HEK293T (cell line): ENCODE measurements around the gene KNL1.

Source experiments
- ARNT ChIP-seq: fragments of 450-650 bp; IDR thresholded peaks from 2 replicates; pipeline ENCODE4 v1.6.1; 2017; ENCODE audit warnings: mild to moderate bottlenecking
- BHLHE40 ChIP-seq: fragments of 450-650 bp; IDR thresholded peaks from 2 replicates; pipeline ENCODE4 v1.6.1; 2016; ENCODE audit warnings: mild to moderate bottlenecking, moderate library complexity, borderline replicate concordance
- CTBP1 ChIP-seq: fragments of 450-650 bp; IDR thresholded peaks from 2 replicates; pipeline ENCODE4 v1.6.1; 2016; ENCODE audit warnings: borderline replicate concordance
- ELF4 ChIP-seq: fragments of 450-650 bp; IDR thresholded peaks from 2 replicates; pipeline ENCODE4 v1.6.1; 2017; ENCODE audit warnings: antibody characterized with exemption
- FOXA1 ChIP-seq: fragments of 450-650 bp; IDR thresholded peaks from 2 replicates; pipeline ENCODE4 v1.6.1; 2016; ENCODE audit warnings: mild to moderate bottlenecking
- FOXK2 ChIP-seq: fragments of 450-650 bp; IDR thresholded peaks from 2 replicates; pipeline ENCODE4 v1.6.1; 2016; ENCODE audit warnings: mild to moderate bottlenecking
- FOXM1 ChIP-seq: fragments of 450-650 bp; IDR thresholded peaks from 2 replicates; pipeline ENCODE4 v1.6.1; 2017; ENCODE audit warnings: mild to moderate bottlenecking, borderline replicate concordance
- HDGF ChIP-seq: fragments of 450-650 bp; IDR thresholded peaks from 2 replicates; pipeline ENCODE4 v1.6.1; 2017; ENCODE audit warnings: antibody characterized with exemption, borderline replicate concordance
- LEF1 ChIP-seq: fragments of 450-650 bp; IDR thresholded peaks from 2 replicates; pipeline ENCODE4 v1.6.1; 2017; ENCODE audit warnings: mild to moderate bottlenecking, borderline replicate concordance
- NFRKB ChIP-seq: fragments of 450-650 bp; IDR thresholded peaks from 2 replicates; pipeline ENCODE4 v1.6.1; 2016; ENCODE audit warnings: mild to moderate bottlenecking, moderate library complexity
- SP1 ChIP-seq: fragments of 450-650 bp; IDR thresholded peaks from 2 replicates; pipeline ENCODE4 v1.6.1; 2017
- SUZ12 ChIP-seq: fragments of 450-650 bp; IDR thresholded peaks from 2 replicates; pipeline ENCODE4 v1.6.1; 2016; ENCODE audit warnings: mild to moderate bottlenecking
- TARDBP ChIP-seq: fragments of 450-650 bp; IDR thresholded peaks from 2 replicates; pipeline ENCODE4 v1.6.1; 2016
- ZNF384 ChIP-seq: fragments of 450-650 bp; IDR thresholded peaks from 2 replicates; pipeline ENCODE4 v1.6.1; 2016

- TF ChIP-seq ARNT = no peak
- no peak for TF ChIP-seq FOXM1
- TF ChIP-seq ELF4 = no peak
- TF ChIP-seq TARDBP = no peak
- TF ChIP-seq FOXK2 = no peak
- TF ChIP-seq CTBP1 = no peak
- TF ChIP-seq BHLHE40 = no peak
- no peak for TF ChIP-seq LEF1
- TF ChIP-seq FOXA1 = no peak
- TF ChIP-seq NFRKB = no peak
- no peak for TF ChIP-seq HDGF
- no peak for TF ChIP-seq SP1
- TF ChIP-seq SUZ12 = no peak
- no peak for TF ChIP-seq ZNF384
These were observed 91.3 kb downstream of the KNL1 start for GRCh38 chr15:40685376-40685775.
